Colonic mucosa (tissue), 4 donors: ENCODE measurements around the gene NAPB. TPM values are rescaled to one million over a fixed set of nuclear protein-coding genes. Genes with fewer than 3 reads are reported as not detected.
A peak's percentile ranks its signal among the peaks of the same experiment; 100 is the strongest.

ENCODE experiments used
- DNase-seq: peaks from one replicate; pipeline ENCODE4 v3.0.0-alpha.2; 2020
- H3K27ac ChIP-seq: fragments of 200-600 bp; one replicate; pipeline ENCODE4 v1.8.0; 2021
- H3K27me3 ChIP-seq: fragments of 200-600 bp; one replicate; pipeline ENCODE4 v1.8.0; 2021
- H3K36me3 ChIP-seq: fragments of 200-600 bp; one replicate; pipeline ENCODE4 v1.8.0; 2021
- H3K4me1 ChIP-seq: fragments of 200-600 bp; one replicate; pipeline ENCODE4 v1.8.0; 2021; ENCODE audit warnings: mild to moderate bottlenecking
- H3K4me3 ChIP-seq: fragments of 200-600 bp; one replicate; pipeline ENCODE4 v1.8.0; 2021
- H3K9ac ChIP-seq, 2 donors: one replicate each; pipeline ENCODE4 v1.7.0; 2013; ENCODE audit warnings: control low read depth in 2 of 2, low read depth in 2 of 2, low read length in 2 of 2
- H3K9me3 ChIP-seq: fragments of 200-600 bp; one replicate; pipeline ENCODE4 v1.8.0; 2021
- CTCF ChIP-seq: fragments of 200-600 bp; IDR thresholded peaks from one replicate; pipeline ENCODE4 v1.8.0; 2022; ENCODE audit warnings: antibody characterized with exemption, mild to moderate bottlenecking
- intact Hi-C: fragments of 100-400 bp; cut with DNase I; formaldehyde crosslinking; loops from one replicate; pipeline ENCODE4 v1.14.1; 2022
- total RNA-seq, 2 donors: library from RNA; stranded (reverse); fragmentation: NEBNext Ultra II Directional in 1 of 2; extraction: Animal tissue kit (Norgen Biotek cat#: 25700) in 1 of 2; gene quantifications; one replicate each; pipeline ENCODE4 v1.2.1, GENCODE V29; 2021
- donor health status: healthy.
- donor health status: DM: no; HTN: no; CAD: no.
- donor health status: DM: no; HTN: no; CAD: no.

NAPB gene
- total RNA-seq, 2 donors from 2014 or later = 7.5 to 8.4 TPM

- Histone ChIP-seq H3K9me3 (no peaks in the 10 kb centered on the region), H3K27ac (no peak overlapping the region), H3K36me3 (no peaks in the 10 kb centered on the region), H3K4me1 (no peaks in the 10 kb centered on the region), H3K4me3 (no peak overlapping the region), H3K9ac (no peak overlapping the region), H3K27me3 (no peaks in the 10 kb centered on the region)
- no peak for DNase-seq
- no peak for TF ChIP-seq CTCF
- intact Hi-C loops = no loop called here
Observed at GRCh38 chr20:23438661-23439060, 17.4 kb upstream of the NAPB start.

DNA sequence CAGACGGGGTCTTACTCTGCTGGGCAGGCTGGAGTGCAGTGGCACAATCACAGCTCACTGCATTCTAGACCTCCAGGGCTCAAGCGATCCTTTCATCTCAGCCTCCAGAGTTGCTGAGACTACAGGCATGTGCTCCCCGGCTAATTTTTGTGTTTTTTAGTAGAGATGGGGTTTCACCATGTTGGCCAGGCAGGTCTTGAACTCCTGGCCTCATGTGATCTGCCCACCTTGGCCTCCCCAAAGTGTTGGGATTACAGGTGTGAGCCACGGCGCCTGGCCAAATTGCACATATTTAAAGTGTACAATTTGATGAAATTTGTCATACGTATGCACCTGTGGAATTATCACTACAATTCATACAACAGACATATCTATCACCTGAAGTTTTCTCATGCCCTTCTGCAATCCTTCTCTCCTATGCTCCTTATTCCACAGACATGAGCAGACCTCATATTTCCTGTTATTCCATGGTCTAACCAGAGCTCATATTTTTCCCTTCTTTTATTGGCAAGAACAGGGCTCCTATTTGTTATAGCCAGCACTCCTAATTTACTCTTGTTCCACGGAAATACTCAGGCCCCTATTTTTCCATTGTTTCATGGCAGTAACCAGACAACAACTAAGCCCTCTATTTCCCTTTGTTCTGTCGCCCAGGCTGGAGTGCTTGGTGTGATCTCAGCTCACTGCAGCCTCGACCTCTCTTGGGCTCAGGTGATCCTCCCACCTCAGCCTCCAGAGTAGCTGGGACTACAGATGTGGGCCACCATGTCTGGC, 16.0 kb upstream of the NAPB start:
- Histone ChIP-seq H3K27ac (no peak overlapping the region), H3K4me3 (no peak overlapping the region), H3K27me3 (no peaks in the 10 kb centered on the region), H3K9me3 (no peaks in the 10 kb centered on the region), H3K36me3 (no peaks in the 10 kb centered on the region), H3K4me1 (no peaks in the 10 kb centered on the region), H3K9ac (no peak overlapping the region)
- no peak for TF ChIP-seq CTCF
- intact Hi-C loops = no loop called here
- no peak for DNase-seq

DNA sequence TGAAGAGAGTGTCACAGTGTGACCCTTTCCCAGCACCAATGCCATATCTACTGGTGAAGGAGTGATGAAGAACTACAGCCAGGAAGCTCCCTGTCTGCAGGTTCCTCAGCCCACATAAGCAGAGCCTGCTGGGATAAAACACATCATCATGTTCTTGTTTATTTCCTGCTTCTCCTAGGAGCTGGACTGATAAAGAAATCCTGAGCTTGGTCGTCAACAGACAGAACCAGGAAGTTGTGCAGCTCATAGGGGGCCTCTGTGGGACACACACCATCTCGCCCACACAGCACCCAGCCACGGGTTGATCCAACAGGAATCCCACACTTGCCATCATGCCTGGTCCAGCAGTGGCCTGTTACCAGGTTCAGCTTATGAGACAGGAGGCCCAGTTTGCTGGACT, 15.4 kb upstream of the NAPB start:
- H3K36me3 ChIP-seq = no peaks in the 10 kb centered on the region
- H3K4me1 ChIP-seq = no peaks in the 10 kb centered on the region
- H3K9me3 ChIP-seq = no peaks in the 10 kb centered on the region
- intact Hi-C loops = no loop called here
- H3K27ac ChIP-seq = no peak overlapping the region
- H3K27me3 ChIP-seq = no peaks in the 10 kb centered on the region
- H3K9ac ChIP-seq = no peak overlapping the region
- H3K4me3 ChIP-seq = no peak overlapping the region
- DNase-seq = no peak
- no peak for TF ChIP-seq CTCF

DNA sequence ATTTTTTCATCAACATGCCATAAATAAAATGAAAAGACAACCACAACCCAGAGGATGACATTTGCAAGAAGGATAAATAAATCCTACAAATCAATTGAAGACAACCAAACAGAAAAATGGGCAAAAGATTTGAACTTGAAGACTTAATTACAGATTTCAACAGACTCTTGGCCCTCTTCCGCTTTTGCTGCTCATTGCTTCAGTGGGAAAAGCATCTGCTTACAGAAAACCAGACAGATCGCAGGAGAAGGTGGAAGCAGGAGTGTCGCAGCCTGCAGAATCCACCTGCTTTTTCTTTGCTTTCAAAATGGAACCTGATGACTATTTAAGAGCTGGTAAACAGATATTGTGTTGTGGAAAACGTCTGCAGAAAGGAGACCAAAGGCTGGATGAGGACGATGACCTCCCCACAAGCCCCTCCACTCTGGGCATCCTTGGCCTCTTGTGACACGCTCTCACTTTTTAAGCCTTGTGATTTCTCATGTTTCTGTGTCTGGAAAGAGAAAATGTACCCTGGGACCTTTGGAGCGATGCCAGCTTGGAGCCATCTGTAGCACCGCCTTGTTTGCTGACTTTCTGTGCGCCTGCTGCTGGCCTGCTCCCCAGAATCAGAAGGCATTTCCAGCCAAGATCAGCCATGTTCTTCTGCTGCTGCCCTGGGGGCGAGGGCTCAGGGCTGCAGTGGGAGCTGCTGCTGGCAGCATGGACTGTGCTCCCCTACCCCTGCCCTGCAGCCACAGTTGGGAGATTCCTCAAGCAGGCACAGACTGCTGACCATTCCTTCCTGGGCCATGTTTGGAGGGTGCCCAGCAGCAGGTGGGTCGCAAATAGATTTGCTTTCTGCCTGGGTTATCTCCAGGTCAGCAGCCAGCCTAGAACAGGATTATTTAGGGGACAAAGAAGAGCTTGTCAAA, 14.6 kb upstream of the NAPB start:
- no peaks in the 10 kb centered on the region for H3K27me3 ChIP-seq
- H3K4me3 ChIP-seq = no peak overlapping the region
- no peak for TF ChIP-seq CTCF
- intact Hi-C loops = no loop called here
- no peaks in the 10 kb centered on the region for H3K4me1 ChIP-seq
- H3K9ac ChIP-seq = no peak overlapping the region
- peak; percentile 49 for DNase-seq
- H3K36me3 ChIP-seq = no peaks in the 10 kb centered on the region
- H3K9me3 ChIP-seq = no peaks in the 10 kb centered on the region
- H3K27ac ChIP-seq = no peak overlapping the region

DNA sequence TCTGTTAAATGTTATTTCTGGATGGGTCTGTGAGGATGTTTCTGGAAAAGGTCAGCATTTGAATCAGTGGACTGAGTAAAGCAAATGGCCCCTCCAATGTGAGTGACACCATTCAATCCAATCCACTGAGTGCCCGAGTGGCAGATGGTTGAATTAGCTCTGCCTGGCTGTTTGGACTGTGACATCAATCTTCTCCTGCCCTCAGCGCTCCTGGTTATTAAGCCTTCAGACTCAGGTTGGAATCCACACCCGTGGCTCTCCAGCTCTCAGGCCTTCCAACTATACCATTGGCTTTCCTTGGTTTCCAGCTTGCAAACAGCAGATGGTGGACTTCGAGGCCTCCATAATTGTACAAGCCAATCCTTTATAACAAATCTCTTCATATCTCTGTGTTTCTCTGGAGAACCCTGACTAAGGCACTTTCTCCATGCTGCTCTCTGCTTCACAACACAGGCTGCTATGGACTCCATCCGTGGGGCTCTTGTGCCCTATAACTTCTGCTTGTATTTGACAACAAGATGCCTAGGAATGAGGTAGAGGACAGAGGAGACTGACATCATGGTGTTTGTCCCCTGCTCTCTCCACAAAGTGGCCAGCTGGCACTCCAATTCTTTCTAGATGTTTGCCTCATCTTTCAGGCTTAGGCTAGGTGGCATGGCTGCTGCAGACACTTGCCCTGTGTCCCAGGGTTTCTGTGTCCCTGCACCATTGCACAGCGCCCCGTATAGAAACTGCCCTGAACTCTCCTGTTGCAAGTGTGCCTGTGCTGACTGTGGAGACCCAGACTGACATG, 13.4 kb upstream of the NAPB start:
- Histone ChIP-seq H3K9ac (no peak overlapping the region), H3K4me3 (no peak overlapping the region), H3K27me3 (no peaks in the 10 kb centered on the region), H3K9me3 (no peaks in the 10 kb centered on the region), H3K36me3 (no peaks in the 10 kb centered on the region), H3K4me1 (no peaks in the 10 kb centered on the region), H3K27ac (no peak overlapping the region)
- intact Hi-C loops = no loop called here
- peak; percentile 11 for DNase-seq
- TF ChIP-seq CTCF = no peak
